Jurkat, Clone E6-1 (cell line): ENCODE data around the gene ZNF518B.
"Not testable (repeated sequence)": the region's sequence is repeated elsewhere in the genome, so short reads cannot be mapped to it uniquely, and the experiment has no call there.

Experiments used
- DNase-seq: peaks from one replicate; pipeline ENCODE4 v3.0.0-alpha.2; 2011; ENCODE audit warnings: low read depth, low spot score
- H3K4me3 ChIP-seq: 2 replicates; pipeline ENCODE4 v1.5.1; 2011; ENCODE audit warnings: mild to moderate bottlenecking, low read length, control low read depth, moderate library complexity

ZNF518B gene

DNA sequence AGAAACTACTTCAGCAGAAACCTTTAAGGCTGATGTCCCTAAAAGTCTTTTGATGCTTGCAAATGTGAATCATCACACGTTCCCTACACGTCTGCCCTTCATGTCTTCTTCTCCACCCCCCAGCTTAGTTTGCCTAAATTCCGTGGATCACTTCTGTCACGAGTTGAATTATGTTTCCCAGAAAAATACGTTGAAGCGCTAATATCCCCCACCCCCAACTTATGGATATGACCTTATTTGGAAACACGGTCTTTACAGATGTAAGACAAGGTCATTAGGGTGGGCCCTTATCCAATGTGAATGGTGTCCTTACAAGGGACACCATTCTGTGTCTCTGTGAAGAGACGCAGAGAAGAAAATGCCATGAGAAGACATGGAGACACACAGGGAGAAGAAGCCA is 2.1 kb upstream of the ZNF518B start:
- no peak overlapping the region for H3K4me3 ChIP-seq
- DNase-seq: no peak

DNA sequence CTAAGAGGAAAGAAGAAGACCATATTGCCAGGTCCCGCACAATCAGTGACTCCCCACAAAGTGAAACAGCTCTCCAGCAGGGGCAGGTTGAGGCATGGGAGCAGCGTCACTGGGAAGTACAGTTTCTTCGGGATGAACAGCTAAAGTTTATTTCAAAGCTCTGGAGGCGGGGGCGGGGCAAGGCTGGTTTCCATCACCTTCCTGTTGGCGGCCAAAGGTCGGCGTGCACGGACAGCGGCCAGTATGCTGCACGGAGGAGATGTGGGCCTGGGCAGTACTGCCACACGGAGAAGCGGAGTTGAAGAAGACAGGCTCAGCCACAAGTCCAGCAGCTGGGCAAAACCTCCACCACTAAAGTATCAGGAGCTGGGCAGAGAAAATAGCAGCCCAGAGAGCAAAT is 951 bp upstream of the ZNF518B start:
- H3K4me3 ChIP-seq: no peak overlapping the region
- DNase-seq: no peak

DNA sequence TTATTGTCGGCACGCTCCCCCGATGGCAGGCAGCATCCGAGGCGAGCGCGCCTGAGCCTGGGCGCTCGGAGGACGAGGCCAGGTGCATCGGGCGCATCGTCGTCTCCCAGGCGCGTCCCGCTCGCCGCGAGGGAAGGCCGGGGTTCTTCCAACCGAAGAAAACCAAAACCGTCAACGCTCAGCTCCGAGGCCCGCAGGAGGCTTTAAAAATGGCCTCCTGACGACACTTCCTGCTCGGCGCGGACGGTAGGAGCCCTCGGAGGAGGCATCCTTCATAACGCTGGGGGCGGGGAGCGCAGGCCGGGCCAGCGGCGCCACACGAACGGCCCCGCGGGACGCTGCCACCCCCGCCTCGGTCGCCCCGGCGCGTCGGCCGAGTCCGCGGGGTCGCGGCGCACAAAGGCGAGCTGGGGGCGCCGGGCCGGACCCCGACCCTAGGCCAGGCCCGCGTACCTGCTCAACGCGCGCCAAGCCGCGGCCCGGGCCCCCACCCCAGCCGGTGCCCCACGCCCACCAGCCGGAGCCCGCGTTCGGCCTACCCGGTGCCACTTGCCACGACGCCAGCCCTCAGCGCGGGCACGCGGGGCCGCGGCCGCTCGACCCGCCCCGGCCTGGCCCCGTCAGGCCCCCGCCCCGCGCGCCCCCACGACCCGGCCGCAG is 501 bp downstream of the ZNF518B start:
- H3K4me3 ChIP-seq: peak overlapping the region; percentile 72
- peak; percentile 44 for DNase-seq

DNA sequence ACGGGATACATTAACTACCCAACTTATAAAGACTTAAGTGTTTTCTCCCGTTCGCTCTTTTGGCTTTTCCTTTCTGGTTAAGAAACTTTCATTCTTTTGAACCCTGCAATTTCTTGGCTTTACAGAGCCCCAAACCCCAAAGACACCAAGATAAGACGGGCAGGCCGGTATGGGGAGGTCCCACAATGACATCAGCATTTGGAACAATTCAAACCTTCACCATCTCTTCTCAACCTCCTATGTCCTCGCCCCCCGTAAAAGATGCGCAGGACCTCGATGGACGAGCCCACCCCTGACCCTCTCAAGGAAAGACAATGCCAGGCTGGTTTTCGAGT is 999 bp downstream of the ZNF518B start:
- no peak for DNase-seq

DNA sequence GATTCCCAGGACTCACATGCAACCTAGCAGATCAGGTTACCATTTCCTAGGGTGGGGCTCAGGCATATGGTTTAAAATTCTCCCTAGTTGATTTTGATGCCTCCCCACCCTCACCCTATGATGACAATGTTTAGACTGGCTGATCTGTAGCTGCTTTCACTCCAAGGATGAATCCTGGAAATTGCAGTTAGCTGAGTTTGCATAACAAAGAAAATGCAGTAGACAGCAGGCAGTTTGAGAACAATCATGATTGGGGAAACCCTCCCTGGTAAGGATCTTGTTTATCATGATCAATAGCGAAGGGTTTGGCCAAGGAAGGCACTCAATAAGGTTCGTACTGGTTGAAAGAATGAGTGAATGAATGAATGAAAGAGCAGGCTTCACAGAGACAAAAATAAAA is 2.1 kb downstream of the ZNF518B start:
- DNase-seq: no peak
- no peak overlapping the region for H3K4me3 ChIP-seq

More for the DNA sequence above, 999 bp downstream of the ZNF518B start:
- H3K4me3 ChIP-seq: peak overlapping the region; percentile 72

DNA sequence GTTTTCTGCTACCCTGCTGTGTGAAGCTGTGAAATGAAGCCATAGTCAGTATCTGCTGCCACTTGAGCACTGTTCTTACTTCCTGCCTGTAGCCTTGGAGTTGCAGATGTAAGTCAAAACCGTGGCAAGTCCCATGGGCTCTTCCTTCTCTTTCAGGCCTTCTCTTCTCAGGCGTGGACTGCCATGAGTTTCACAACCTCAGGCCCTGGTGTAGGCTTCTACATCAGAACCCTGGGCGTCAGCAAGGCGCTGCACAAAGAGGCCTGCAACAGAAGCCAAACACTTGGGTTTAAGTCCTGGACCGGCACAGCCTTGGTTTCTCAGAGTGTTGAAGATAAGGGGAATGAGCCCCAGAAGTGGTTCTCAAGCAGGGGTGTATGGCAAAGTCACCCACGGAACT is 2.5 kb downstream of the ZNF518B start:
- no peak for DNase-seq
- H3K4me3 ChIP-seq: no peak overlapping the region

DNA sequence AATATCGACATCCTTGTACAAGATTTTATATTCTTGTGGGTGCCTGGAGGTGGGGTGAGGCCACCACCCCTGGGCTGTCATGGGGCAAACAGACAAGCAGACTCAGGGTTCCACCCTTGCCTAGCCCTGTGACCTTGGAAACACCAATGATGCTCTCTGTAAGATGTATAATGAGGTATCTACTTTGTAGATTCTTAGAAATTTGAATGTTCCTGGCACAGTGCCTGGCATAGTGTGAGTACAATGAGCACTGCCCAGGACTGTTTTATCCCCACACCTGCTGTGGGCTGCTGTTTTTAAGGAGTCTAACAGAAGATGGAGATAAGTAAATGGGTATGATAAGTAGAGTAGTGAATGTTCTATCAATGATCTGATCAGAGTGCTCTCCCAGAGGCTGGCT is 3.1 kb downstream of the ZNF518B start:
- H3K4me3 ChIP-seq: no peak overlapping the region
- no peak for DNase-seq

DNA sequence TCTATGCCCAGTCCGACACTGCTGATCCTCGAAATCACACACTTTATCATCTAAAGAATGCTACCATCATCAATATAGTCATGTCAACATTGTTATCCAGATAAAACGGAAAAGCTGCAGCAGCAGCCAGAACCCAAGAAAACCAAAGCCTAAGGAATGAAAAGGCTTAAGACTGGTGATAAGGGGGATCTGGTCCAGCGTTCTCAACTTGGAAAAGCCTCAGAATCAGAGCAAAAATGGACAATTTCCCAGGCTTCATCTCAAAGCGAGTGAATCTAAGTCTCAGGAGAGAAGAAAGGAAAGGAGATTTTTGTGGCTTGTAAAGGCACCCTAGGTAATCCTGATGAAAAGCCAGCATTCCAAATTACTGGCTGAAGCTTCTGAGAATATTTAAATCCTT is 8.2 kb downstream of the ZNF518B start:
- no peak overlapping the region for H3K4me3 ChIP-seq
- DNase-seq: no peak

DNA sequence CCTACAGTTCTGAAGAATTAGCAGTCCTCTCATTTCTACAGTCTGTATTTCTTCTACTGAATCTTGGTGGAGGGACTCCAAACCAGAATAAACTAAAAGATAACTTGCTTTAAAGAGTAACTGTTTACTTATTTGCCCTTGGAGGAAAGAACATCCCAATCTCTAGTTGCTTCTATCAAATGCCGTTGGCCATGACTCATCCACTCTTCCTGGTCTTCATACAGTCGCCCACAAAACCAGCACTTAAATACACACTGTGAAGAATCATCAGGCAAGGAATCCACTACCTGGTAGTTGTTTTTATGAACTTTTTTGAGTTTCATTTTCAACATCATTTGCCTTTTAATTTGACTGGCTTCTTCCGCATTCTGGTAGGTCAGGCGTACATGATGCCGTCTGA is 14.2 kb downstream of the ZNF518B start:
- no peak for DNase-seq
- H3K4me3 ChIP-seq: no peak overlapping the region

DNA sequence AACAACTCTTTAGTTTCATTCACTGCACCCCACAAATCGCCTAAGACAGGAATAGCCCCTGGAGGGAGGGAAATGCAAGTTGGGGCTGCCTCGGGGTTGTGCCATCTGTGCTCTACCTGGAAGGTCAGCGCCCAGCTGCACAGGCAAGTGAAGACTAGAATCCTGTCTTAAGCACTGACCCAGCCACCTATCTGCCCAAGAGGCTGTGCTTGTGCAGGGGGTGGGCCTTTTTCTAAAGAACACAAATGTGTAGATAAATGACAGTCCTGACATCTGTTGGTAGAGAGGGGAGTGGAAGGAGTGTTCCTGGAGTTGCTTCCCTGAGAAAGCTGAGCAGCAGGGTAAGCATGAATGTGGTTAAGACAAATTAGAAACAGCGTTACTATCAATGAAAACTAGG is 15.7 kb downstream of the ZNF518B start:
- H3K4me3 ChIP-seq: no peak overlapping the region
- no peak for DNase-seq

DNA sequence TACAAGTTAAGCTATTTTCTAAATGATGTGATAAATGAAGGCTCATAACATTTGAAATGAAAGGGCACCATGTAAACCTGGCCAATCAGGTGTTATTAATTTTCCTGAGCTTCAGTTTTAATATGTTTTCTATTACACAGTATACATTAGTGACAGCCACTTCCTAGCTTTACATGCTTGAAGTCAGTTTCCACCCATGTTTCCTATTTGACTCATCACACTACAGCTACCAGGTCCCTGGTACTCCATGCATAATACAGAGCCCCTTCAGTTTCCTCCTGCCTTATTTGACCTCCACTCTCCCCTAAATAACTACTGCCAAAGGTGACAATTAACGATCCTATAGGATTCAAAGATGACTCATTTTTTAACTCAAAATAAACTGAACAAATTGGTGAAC is 18.3 kb downstream of the ZNF518B start:
- no peak for DNase-seq
- H3K4me3 ChIP-seq: no peak overlapping the region

DNA sequence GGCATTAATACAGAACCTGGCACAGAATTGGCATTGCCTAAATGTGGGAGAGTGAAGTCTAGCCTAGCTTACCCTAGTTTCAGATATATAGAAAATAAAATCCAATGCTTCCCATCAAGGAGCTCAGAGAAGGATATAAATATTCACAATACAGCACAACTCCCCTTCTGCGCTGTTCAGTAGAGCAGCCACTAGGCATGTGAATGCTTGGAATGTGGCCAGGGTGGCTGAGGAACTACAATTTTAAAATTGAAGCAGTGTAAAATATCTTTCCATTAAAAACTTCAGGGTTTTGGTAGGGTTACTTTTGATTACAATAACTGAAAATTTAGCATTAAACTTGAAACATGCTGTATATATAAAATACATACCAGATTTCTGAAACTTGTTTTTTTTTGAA is 19.5 kb downstream of the ZNF518B start:
- no peak overlapping the region for H3K4me3 ChIP-seq
- DNase-seq: no peak

DNA sequence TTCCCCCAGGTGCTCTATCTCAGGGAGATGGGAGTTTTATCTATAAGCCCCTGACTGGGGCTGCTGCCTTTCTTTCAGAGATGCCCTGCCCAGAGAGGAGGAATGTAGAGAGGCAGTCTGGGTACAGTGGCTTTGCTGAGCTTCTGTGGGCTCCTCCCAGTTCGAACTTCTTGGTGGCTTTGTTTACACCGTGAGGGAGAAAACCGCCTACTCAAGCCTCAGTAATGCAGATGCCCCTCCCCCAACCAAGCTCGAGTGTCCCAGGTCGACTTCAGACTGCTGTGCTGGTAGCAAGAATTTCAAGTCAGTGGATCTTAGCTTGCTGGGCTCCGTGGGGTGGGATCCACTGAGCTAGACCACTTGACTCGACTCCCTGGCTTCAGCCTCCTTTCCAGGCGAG is 29.5 kb downstream of the ZNF518B start:
- not testable (repeated sequence) for H3K4me3 ChIP-seq, DNase-seq

DNA sequence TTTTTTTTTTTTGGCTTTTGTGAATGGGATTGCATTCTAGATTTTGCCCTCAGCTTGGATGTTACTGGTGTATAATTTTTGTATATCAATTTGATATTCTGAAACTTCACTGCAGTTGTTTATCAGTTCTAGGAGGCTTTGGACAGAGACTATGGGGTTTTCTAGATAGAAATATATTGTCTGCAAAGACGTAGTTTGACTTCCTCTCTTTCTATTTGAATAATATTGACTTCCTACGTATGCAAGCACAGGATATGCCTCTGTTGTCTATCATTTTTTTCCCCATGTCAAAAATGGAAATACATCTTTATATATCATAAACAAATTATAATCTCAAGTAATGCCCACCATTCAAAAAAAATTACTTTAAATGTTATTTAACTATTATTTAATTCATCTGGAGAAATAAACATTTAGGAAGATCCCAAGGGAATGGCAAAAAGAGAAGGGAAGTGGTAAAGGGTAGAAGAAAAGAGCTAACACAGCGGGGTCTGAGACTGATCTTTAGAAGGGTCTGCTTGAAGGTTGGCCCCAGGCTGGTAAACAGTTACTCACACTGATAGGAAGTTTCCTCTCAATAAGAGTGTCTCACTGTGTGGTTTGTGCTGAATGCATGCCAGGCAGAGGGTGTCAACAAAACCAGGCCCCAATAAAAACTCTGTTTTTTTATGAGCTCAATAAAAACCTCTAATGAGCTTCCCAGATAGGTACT is 35.7 kb downstream of the ZNF518B start:
- DNase-seq: no peak
- no peak overlapping the region for H3K4me3 ChIP-seq

DNA sequence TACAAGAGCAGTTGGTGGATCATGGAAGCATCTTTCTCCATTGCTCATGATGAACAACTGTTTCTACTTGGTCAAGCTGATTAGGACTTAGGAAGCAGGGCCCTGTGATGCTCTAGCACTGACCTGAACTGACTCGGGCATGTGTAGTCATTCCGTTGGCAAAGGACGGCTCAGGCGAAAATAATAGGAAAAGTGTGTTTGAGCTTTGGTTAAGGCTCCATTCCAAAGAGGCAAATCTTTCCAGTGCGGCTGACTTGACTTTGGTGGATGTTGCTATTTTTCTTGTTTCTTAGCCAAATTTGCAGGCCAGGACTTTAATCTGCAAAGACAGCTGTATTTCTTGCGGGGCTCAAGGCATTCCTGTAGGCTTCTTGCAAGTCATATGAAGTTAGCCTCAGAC is 39.5 kb downstream of the ZNF518B start:
- H3K4me3 ChIP-seq: no peak overlapping the region
- DNase-seq: no peak

DNA sequence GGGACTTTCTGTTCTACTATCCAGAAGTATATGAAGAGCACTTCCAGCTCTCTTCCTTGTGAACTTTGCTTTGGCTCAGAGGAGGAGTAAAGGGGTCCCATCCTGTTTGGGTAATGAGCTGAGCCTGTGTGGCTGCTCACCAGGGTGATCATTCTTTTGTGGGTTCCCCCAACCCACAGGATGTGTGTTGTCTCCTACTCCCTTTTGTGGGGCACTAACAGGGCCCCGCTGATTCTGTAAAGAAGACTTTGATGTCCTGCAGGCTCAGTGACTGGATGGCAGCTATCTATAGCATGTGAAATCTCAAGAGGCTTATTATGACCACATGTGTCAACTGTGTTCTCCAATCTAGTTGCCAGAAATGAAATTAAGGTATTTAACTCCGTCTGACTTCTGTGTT is 40.8 kb downstream of the ZNF518B start:
- peak; percentile 65 for DNase-seq
- H3K4me3 ChIP-seq: no peak overlapping the region

DNA sequence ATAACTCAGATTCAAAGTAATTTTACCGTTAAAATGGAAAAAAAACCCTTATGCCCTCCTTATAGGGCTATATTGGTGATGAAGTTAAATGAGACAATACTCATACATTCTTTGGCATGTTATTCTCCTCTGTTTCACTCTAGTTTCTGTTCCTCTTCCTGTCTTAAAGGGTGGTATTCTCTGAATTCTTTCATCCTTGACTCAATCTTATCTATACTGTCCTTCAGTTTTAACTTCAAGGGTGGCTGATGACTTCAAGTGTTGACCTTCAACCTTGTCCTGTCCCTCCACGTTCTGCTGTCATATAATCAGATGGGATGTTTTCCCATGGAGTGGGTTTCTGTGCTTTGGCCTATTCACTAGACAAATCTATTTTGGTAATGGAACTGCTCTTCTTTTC is 44.0 kb downstream of the ZNF518B start:
- H3K4me3 ChIP-seq: no peak overlapping the region
- DNase-seq: no peak

DNA sequence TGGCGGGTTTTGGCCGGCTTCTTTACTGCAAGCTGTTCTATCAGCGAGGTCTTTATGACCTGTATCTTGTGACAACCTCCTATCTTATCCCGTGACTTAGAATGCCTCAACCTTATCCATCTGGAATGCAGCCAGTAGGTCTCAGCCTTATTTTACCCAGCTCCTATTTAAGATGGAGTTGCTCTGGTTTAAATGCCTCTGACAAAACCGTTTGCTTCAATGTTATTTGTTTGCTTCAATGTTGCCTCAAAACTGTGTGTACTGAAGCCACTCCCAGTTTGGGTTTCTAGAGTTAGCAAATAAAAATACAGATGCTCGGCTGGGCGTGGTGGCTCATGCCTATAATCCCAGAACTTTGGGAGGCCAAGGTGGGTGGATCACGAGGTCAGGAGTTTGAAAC is 51.6 kb downstream of the ZNF518B start:
- no peak overlapping the region for H3K4me3 ChIP-seq
- no peak for DNase-seq

DNA sequence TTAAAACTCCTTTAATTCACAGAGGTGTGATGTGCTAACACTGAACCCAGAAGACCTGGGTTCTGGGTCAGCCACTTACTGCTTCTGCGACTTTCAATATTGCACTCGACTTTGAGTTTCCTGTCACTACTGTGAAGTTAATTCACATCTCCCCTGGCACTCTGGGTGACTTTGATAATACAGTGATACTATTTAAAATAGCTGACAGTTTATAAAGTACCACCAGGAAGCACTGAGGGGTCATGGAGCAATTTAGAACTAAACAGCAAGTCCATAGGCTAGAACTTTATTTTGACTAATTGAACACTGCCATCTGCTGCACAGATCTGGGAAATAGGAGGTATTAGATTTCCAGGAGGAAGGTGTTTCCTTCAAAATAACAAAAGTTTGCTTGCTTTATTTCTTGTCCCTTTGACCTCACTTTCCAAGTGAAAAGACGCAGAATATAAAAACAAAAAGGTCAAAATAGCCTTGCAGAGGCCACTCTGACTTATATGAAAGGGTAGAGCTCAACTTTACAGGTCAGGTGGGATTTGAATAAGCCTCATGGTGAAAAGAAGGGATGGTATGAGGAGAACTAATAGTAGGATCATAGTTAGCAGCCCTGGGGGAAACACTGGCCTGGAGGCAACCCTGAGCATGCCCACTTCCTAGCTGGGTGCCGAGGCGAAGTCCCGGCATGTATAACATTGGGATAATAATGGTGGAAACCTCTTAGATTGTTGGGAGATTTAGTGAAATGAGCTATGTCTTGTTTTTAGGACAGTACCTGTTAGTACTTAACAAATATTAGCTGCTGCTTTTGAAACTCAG is 53.4 kb downstream of the ZNF518B start:
- no peak overlapping the region for H3K4me3 ChIP-seq
- DNase-seq: peak; percentile 44

DNA sequence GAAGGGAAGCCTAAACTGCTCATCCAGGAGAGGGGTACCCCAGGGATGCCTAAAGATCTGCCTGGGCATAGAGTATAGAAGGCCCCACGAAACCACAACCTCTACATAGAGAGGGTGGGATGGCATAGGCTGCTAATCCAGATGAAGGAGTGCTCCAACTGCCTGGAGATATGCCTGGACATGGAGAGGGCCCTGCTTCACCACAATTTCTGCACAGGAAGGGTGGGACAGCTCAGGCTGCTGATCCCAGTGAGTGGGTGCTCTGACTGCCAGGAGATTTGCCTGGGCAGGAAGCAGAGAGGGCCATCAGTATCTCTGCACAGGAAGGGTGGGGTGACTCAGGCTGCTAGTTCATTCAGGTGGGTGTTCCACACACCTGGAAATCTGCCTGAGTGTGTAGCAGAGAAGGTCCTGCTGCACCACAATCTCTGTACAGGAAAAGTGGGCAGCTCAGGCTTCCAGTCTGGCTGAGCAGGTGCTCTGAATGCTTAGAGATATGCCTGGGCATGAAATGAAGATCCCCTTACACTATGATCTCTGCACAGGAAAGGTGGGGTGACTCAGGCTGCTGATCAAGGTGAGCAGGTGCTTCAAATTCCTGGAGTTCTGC is 61.1 kb downstream of the ZNF518B start:
- no peak overlapping the region for H3K4me3 ChIP-seq
- no peak for DNase-seq
